Right renal pelvis (tissue), 4 donors: Measurements from ENCODE around the gene PTPN2. TPM values are rescaled to one million over a fixed set of nuclear protein-coding genes. Genes with fewer than 3 reads are reported as not detected.

Experiments
- DNase-seq, 4 donors: peaks; one replicate each; pipeline ENCODE4 v3.0.0-alpha.2; 2013; ENCODE audit warnings: low read depth in 4 of 4, low spot score in 3 of 4, missing footprints in 1 of 4
- polyA plus RNA-seq, 4 donors: library from polyadenylated mRNA; unstranded; fragments of 120-200 nt; gene quantifications; one replicate each; pipeline ENCODE4 v1.2.1, GENCODE V29; 2013; ENCODE audit not compliant: insufficient read length in 4 of 4

The PTPN2 gene
- polyA plus RNA-seq, 4 donors, result 40.7 to 58.1 (median 51.2) TPM

GRCh38 chr18:12861637-12862036 lies 22.4 kb downstream of the PTPN2 start:
- no peak for DNase-seq

- no peak for DNase-seq
Observed at GRCh38 chr18:12860530-12860929, 23.5 kb downstream of the PTPN2 start.

GRCh38 chr18:12858991-12859390 lies 25.0 kb downstream of the PTPN2 start:
- DNase-seq, result no peak

GRCh38 chr18:12857991-12858544 lies 26.0 kb downstream of the PTPN2 start:
- DNase-seq, result no peak

- no peak for DNase-seq
Observed at GRCh38 chr18:12857215-12857905, 26.7 kb downstream of the PTPN2 start.

GRCh38 chr18:12855916-12856315 lies 28.1 kb downstream of the PTPN2 start:
- DNase-seq, result no peak

GRCh38 chr18:12852566-12853315 lies 31.3 kb downstream of the PTPN2 start:
- no peak for DNase-seq

GRCh38 chr18:12851716-12852115 lies 32.3 kb downstream of the PTPN2 start:
- no peak for DNase-seq

- no peak for DNase-seq
Observed at GRCh38 chr18:12849548-12849947, 34.5 kb downstream of the PTPN2 start.

GRCh38 chr18:12848405-12848804 lies 35.6 kb downstream of the PTPN2 start:
- DNase-seq, result no peak

- no peak for DNase-seq
Observed at GRCh38 chr18:12844391-12844790, 39.6 kb downstream of the PTPN2 start.

- no peak for DNase-seq
Observed at GRCh38 chr18:12843420-12844350, 40.4 kb downstream of the PTPN2 start.

- DNase-seq, result no peak
Observed at GRCh38 chr18:12842459-12843380, 41.3 kb downstream of the PTPN2 start.

GRCh38 chr18:12841070-12841469 lies 43.0 kb downstream of the PTPN2 start:
- DNase-seq, result no peak

GRCh38 chr18:12840382-12840781 lies 43.7 kb downstream of the PTPN2 start:
- no peak for DNase-seq

- DNase-seq, result no peak
Observed at GRCh38 chr18:12839526-12840196, 44.4 kb downstream of the PTPN2 start.

GRCh38 chr18:12839057-12839525 lies 44.9 kb downstream of the PTPN2 start:
- no peak for DNase-seq

GRCh38 chr18:12838178-12838634 lies 45.8 kb downstream of the PTPN2 start:
- no peak for DNase-seq

GRCh38 chr18:12837747-12838146 lies 46.3 kb downstream of the PTPN2 start:
- no peak for DNase-seq
